Measurements from ENCODE around the gene COL15A1.

Gene COL15A1

DNA sequence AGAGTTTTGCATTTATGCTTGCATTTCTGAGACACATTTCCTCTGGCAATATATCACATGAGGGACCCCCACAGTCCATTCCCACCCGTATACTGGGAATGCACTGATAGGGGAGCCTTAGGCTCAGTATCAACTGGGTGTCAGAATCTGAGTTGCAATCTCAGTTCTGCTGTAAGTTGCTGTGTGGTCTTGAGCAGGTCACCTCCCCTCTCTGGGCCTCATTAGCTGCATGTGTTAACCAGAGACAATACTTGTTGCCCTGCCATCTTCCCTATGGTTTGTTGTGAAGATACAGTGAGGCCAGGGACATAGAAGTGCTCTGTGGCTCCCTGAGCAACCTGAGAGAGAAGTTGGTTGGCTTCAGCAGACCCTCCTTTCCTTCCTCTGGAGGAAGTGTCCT lies 105.5 kb downstream of the COL15A1 start:
- no peak for TF ChIP-seq POLR2A (IDR thresholded peaks at IDR 0.05; ENCODE audit: low read depth, low read length)
- FAIRE-seq (no peak), DNase-seq (ENCODE audit: insufficient read length, low spot score) (no peak)

DNA sequence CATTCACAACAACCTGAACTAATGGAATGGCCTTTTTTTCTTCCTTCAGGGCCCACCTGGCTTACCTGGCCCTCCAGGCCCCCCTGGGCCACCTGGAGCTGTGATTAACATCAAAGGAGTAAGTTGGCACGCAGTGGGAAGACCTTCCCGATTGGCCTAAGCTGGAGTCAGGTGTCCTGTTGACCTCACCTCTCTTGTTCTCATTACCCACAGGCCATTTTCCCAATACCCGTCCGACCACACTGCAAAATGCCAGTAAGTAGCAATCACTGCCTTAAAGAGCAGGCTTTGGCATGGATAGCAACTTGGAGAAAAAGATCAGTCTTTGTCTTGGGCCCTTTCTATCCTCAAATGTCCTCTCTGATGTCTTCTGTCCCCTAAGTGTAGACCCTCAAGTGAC lies 105.9 kb downstream of the COL15A1 start:
- no peak for FAIRE-seq
- no peak for DNase-seq (ENCODE audit: insufficient read length, low spot score)
- TF ChIP-seq POLR2A (IDR thresholded peaks at IDR 0.05; ENCODE audit: low read depth, low read length), result no peak

DNA sequence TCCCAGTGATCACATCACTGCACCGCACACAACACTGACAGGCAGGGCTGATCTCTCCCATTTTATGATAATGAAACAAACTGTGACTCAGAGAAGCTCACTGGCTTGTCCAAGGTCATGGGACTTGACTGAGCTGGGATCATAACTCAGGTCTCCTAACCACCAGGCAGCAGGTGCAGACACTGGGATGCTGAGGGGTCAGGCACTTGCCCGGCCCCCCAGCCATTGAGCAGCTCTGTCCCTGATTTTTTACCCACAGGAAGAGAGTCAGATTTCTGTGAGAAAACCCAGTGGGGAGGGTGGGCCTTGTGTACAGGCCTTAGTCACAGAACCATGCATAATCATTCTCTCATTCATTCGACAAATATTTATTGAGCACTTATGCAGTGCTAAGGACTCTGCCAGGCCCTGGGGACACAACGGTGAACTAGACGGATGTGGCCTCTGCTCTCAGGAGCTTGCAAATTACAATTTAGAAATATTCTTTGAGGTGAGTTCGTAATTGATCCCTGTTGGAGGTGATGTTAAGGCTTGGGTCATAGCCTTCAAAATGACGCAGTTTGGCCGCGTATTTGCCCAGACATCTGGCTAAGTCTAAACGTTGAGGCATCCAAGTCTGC lies 106.7 kb downstream of the COL15A1 start:
- no peak for FAIRE-seq
- DNase-seq (ENCODE audit: insufficient read length, low spot score), result peak; percentile 79
- no peak for TF ChIP-seq POLR2A (IDR thresholded peaks at IDR 0.05; ENCODE audit: low read depth, low read length)

DNA sequence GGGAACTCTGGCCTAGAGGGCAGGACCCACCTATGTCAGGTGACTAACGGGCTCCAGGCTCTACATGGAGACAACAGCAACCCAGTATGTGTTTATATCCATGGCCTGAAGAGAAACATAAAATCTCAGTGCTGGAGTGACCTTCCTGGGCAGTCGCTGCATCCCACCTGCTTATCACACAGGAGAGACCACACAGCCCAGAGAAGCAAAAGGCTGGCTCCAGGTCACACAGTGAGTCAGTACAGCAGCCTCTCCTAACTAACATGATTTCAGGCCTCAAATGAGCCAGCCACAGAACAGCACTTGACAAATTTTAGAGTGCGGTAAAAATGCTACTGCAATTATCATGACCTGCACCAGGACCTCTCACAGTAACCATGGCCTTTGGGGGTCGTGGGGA lies 107.2 kb downstream of the COL15A1 start:
- FAIRE-seq (no peak), DNase-seq (ENCODE audit: insufficient read length, low spot score) (no peak)
- TF ChIP-seq POLR2A (IDR thresholded peaks at IDR 0.05; ENCODE audit: low read depth, low read length), result no peak

DNA sequence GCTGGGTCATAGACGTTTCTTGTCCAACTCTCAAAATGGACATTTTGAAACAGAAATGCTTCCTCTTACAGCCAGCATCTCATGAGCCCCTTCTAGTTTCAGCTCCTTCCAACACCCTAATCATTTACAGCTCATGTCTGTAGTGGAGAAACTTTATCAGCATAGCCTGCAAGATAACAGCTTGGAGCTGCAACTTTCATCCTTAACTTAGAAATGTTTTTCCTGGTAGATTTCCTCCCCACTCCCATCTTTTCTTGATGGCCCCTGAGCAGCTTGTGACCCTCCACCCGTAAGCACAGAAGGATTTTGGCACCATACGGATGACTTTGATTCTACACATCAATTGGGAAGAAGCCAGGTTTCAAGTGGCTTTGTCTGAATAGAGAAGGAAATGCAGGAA lies 107.7 kb downstream of the COL15A1 start:
- FAIRE-seq (no peak), DNase-seq (ENCODE audit: insufficient read length, low spot score) (no peak)
- TF ChIP-seq POLR2A (IDR thresholded peaks at IDR 0.05; ENCODE audit: low read depth, low read length), result no peak

DNA sequence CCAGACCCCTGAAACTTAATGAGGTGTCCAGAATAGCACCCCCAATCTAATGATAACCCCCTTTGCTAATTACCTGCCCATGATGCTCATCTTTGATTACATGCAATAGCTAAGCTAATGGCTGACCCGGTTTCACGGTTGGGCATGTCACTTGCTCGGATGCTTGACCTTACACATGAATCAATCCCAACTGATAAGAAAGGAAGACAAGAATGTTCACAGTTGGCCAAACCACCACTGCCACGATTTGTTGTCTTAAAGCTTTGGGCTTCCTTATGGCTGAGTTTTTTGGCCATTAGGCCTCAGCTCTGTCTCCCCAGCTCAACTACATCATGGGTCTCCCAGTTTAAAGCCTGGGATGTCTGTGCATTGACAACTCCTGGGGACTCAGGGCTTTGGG lies 108.1 kb downstream of the COL15A1 start:
- DNase-seq (ENCODE audit: insufficient read length, low spot score), result no peak
- FAIRE-seq, result no peak
- TF ChIP-seq POLR2A (IDR thresholded peaks at IDR 0.05; ENCODE audit: low read depth, low read length), result no peak

DNA sequence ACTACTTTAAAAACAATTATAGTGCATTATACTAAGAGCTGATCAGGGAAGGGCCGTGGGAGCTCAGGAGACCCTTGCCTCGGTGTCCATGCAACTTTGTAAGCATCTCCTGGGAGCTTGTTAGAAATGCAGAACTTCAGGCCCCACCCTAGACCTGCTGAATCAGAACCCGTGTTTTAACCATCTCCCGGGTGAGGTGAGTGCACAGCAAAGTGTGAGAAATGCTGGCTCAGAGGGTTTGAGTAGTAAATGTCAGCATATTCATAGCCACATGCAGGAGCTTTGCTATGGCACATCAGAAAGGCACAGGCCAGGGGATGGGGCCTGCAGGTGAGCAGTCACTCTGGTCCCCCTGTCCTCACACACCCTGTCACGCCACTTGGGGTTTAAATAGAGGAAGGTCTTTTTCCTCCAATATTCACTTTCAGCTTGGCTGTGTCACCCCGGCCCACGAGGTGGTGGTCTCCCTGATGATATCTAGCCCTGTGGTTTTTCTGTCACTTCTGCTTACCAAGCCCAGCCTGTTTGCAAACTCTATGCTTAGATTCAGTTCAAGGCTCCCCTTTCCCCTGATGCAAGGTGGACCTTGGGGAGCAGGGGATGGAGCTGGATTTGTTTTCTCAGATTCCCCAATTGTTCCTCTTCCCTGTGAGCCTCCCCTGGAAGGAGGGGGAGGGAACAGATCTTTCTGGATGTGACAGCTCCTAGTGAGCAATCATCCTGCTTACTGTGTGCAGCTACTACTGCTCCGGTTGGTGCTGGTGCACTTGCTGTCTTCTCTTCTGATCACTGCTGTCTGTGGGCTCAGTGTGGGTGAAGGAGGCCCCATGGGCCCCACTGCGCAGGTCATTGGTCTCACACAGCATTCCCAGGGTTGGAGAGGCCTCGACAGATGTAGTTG lies 109.4 kb downstream of the COL15A1 start:
- TF ChIP-seq POLR2A (IDR thresholded peaks at IDR 0.05; ENCODE audit: low read depth, low read length), result no peak
- FAIRE-seq (no peak), DNase-seq (ENCODE audit: insufficient read length, low spot score) (no peak)

DNA sequence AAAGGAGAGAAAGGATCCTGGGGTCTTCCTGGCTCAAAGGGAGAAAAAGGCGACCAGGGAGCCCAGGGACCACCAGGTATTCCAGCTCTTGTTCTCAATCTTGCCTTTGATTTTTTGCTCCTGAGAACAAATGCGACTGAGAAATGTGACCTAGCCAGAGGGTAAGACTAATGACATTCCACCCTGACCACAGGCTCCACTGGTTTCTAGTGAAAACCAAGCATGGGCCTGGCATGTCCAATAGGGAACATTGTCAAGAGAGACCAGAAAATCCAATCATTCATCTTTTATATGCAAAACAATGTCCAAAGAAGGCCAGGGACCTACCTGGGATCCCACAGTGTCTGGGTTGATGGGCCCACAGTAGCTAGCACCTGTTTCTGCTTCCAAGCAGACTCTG lies 110.9 kb downstream of the COL15A1 start:
- TF ChIP-seq POLR2A (IDR thresholded peaks at IDR 0.05; ENCODE audit: low read depth, low read length), result no peak
- FAIRE-seq (no peak), DNase-seq (ENCODE audit: insufficient read length, low spot score) (no peak)

DNA sequence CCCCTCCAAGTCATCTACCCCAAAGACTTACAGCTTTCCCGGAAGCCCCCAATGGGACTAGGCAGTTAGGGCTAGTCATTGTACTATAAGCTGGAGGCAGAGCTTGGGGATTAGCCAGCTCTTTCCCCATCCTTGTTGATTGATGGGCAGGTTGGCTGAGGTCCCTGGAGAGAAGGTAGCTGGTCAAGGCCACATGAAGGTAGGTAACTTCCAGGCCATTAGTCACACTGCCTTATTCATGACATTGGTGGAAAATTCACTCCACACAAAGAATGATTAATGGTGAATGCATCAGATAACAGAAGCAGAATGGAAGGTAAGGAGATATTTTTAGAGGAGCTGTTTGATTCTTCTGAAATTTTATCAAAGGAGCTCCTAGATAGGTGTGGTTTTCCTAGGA lies 111.7 kb downstream of the COL15A1 start:
- FAIRE-seq (no peak), DNase-seq (ENCODE audit: insufficient read length, low spot score) (no peak)
- no peak for TF ChIP-seq POLR2A (IDR thresholded peaks at IDR 0.05; ENCODE audit: low read depth, low read length)

DNA sequence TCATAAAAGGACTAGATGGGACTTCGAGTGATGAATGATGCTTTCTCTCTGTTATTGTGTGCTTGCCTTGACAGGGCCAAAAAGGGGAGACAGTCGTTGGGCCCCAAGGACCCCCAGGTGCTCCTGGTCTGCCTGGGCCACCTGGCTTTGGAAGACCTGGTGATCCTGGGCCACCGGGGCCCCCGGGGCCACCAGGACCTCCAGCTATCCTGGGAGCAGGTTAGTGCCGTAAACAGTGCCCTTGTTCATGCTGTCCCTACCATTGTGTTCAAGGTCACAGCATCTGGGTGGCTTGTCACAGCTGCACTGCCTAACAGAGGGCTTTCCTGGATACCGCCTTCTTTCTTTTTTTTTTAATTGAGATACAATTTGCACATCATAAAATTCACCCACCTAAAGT lies 112.5 kb downstream of the COL15A1 start:
- FAIRE-seq (no peak), DNase-seq (ENCODE audit: insufficient read length, low spot score) (no peak)
- TF ChIP-seq POLR2A (IDR thresholded peaks at IDR 0.05; ENCODE audit: low read depth, low read length), result no peak

DNA sequence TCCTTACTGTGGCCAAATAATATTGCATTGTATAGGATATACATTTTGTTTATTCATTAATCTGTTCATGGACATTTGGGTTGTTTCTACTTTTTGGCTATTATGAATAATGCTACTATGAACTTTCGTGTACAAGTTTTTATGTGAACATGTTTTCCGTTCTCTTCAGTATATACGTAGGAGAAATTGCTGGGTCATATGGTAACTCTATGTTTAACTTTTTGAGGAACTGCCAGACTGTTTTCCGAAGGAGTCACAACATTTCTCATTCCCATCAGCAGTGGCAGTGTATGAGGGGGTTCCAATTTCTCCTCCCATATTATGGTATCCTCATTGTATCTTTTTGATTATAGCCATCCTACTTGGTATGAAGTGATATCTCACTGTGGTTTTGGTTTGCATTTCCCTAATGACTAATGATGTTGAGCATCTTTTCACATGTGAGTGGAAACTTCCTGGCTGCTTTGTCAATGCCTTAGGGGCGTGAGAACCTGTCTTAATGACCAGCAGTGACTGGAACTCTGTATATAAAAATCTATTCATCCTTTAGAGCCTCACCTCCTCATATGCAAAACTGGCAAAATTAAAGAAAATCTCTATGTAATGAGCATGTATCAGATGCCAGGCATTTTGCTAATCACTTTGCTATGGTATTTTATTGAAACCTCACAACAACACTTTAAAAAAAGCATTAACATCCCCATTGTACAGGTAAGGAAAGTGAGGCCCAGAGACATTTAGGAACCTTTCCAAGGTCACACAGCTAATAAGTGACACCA lies 113.4 kb downstream of the COL15A1 start:
- FAIRE-seq (no peak), DNase-seq (ENCODE audit: insufficient read length, low spot score) (no peak)
- TF ChIP-seq POLR2A (IDR thresholded peaks at IDR 0.05; ENCODE audit: low read depth, low read length), result no peak

DNA sequence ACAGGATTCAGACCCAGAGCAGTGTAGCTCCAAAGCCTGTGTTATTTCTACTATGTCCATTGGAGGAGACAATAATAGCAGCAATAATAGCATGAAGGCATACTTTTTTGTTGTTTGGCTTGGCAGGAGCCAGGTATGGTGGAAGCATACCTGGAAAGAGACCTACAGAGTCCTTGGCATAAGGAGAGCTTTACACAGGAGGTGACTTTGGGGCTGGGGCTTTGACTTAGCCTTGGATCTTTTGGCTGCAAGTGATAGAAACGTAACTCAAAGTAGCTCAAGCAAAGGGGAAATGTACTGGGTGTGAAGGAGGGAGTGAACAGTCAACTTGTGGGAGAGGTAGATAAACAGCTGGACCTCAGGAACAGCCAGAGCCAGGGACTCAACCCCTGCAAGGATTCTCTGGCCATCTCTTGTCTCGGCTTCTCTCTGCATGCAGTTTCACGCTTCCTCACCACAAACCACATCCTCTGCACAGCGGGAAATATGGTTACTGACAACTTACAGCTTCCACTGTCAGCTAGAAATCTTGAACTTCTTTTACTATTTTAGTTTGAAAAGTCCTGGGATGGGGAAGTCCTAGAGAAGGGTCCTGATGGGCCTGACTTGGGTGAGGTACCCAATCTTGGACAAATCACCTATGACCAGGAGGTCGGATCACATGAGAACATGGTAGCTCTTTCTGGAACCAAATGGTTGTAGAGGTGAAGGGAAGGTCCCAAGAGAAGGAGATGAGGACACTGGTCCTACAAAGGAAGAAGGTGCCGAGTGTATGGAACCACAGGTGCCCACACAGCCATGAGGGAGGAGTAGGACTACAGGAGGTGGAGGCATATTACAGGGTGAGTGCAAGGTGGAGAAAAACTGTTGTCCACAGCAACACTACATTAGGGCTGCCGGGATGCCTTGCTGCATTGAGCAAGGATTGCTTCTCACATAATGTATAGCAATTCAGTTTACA lies 114.2 kb downstream of the COL15A1 start:
- FAIRE-seq, result peak; percentile 90
- peak; percentile 80 for DNase-seq (ENCODE audit: insufficient read length, low spot score)

More for the DNA sequence above, 114.2 kb downstream of the COL15A1 start:
- no peak for TF ChIP-seq POLR2A (IDR thresholded peaks at IDR 0.05; ENCODE audit: low read depth, low read length)
